Activated CD8-positive, alpha-beta memory T cell treated with anti-CD3 and anti-CD28 coated beads, Interleukin-2, amount 50 U/mL, for 48 hours (primary cell): ENCODE measurements around the gene NLRC5.

Experiments
- DNase-seq: peaks from one replicate; pipeline ENCODE4 v3.0.0-alpha.2; 2020

The NLRC5 gene

GRCh38 chr16:57132470-57132869 lies 143.1 kb downstream of the NLRC5 start:
- DNase-seq: no peak

- DNase-seq: no peak
Observed at GRCh38 chr16:57133031-57133430, 143.7 kb downstream of the NLRC5 start.
